Ishikawa (cell line): Measurements from ENCODE around the gene ACBD6.

Source experiments
- EP300 ChIP-seq: IDR thresholded peaks from 2 replicates; pipeline ENCODE4 v1.6.1; 2012; ENCODE audit warnings: borderline replicate concordance
- NFIC ChIP-seq: IDR thresholded peaks from 2 replicates; pipeline ENCODE4 v1.6.1; 2012
- RAD21 ChIP-seq: IDR thresholded peaks from 2 replicates; pipeline ENCODE4 v1.6.1; 2012; ENCODE audit warnings: low read depth
- TAF1 ChIP-seq: IDR thresholded peaks from 2 replicates; pipeline ENCODE4 v1.6.1; 2012; ENCODE audit warnings: low read depth, mild to moderate bottlenecking
- TCF12 ChIP-seq: IDR thresholded peaks from 2 replicates; pipeline ENCODE4 v1.6.1; 2012; ENCODE audit warnings: low read depth
- TEAD4 ChIP-seq: IDR thresholded peaks from 2 replicates; pipeline ENCODE4 v1.6.1; 2012
- YY1 ChIP-seq: IDR thresholded peaks from 2 replicates; pipeline ENCODE4 v1.6.1; 2012; ENCODE audit warnings: low read depth
- TF ChIP-seq, protein P1 (sequence below): IDR thresholded peaks from 2 replicates; pipeline ENCODE4 v1.6.1; 2012; ENCODE audit warnings: low read depth, mild to moderate bottlenecking
- TF ChIP-seq, protein P2 (sequence below): IDR thresholded peaks from 2 replicates; pipeline ENCODE4 v1.6.1; 2012

DNA sequence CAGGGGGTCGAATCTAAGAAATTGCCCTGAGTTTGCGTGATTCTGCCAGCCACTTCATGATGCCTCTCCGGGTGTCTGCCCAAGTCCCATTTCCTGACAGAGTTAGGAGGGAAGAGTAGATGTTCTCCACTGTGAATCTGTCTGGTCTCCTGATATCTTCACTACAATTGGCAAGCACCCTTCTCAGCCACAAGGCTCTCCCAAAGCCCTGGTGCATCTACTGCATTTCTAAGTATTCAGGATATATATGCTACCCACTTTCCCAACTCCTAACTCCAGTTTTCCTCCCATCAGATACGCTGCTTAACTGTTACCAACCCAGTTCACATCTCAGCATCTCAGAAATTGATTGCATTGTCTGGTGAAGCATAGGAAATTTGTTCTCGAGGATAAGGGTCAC, 30.5 kb upstream of the ACBD6 start:
- TF ChIP-seq TCF12 (no peak), EP300 (no peak), TAF1 (no peak), RAD21 (no peak), NFIC (no peak), YY1 (no peak), TEAD4 (no peak)
- TF ChIP-seq, protein P1, sequence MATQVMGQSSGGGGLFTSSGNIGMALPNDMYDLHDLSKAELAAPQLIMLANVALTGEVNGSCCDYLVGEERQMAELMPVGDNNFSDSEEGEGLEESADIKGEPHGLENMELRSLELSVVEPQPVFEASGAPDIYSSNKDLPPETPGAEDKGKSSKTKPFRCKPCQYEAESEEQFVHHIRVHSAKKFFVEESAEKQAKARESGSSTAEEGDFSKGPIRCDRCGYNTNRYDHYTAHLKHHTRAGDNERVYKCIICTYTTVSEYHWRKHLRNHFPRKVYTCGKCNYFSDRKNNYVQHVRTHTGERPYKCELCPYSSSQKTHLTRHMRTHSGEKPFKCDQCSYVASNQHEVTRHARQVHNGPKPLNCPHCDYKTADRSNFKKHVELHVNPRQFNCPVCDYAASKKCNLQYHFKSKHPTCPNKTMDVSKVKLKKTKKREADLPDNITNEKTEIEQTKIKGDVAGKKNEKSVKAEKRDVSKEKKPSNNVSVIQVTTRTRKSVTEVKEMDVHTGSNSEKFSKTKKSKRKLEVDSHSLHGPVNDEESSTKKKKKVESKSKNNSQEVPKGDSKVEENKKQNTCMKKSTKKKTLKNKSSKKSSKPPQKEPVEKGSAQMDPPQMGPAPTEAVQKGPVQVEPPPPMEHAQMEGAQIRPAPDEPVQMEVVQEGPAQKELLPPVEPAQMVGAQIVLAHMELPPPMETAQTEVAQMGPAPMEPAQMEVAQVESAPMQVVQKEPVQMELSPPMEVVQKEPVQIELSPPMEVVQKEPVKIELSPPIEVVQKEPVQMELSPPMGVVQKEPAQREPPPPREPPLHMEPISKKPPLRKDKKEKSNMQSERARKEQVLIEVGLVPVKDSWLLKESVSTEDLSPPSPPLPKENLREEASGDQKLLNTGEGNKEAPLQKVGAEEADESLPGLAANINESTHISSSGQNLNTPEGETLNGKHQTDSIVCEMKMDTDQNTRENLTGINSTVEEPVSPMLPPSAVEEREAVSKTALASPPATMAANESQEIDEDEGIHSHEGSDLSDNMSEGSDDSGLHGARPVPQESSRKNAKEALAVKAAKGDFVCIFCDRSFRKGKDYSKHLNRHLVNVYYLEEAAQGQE: no peak
- TF ChIP-seq, protein P2, sequence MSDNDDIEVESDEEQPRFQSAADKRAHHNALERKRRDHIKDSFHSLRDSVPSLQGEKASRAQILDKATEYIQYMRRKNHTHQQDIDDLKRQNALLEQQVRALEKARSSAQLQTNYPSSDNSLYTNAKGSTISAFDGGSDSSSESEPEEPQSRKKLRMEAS: no peak
